HG02852 (cell line): ENCODE results near the gene PODXL.
"Not testable (repeated sequence)": the region's sequence is repeated elsewhere in the genome, so short reads cannot be mapped to it uniquely, and the experiment has no call there.

Source experiments
- ATAC-seq: cut with Tn5 transposase; IDR thresholded peaks from one replicate; pipeline ENCODE4 v1.9.1; 2021; ENCODE audit warnings: mild to moderate bottlenecking, moderate library complexity; ENCODE audit not compliant: unreplicated experiment

Gene PODXL

DNA sequence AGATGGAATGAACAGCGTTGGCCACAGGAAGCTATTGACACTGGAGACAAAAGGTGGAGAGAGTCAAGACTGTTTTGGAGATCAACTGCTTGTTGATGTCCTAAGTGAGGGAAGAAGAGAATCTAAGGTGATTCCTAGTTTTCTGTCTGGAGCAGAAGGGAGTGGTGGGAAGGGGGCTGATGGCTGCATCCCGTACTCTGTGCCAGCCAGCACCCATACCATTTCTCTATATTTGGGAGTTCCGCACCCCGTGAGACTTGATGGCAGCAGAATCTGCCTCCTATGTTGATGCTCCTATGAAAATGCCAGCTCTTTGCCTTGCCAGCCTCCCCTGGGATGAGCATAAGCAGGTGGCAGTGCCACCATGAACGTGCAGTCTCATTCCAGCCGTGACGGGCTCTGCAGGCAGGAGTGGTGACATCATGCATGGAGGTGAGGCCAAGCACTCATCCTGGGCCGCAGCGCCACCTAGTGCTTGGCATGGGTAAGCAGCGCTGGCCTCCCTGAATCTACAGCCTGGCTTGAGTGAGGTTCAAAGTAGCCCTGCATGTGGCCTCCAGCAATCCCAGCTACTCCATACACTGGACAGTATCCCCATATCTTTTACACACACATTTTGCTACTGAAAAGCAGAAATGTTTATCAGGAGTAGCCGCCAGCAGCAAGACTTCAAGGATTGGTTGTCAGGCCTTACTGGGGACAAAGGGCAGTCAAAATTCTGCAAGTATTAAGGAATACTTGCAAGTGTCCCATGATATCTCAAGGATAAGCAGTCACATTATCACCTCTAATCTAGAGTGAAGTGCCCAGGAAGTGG lies 43.0 kb downstream of the PODXL start:
- ATAC-seq = peak; percentile 91

DNA sequence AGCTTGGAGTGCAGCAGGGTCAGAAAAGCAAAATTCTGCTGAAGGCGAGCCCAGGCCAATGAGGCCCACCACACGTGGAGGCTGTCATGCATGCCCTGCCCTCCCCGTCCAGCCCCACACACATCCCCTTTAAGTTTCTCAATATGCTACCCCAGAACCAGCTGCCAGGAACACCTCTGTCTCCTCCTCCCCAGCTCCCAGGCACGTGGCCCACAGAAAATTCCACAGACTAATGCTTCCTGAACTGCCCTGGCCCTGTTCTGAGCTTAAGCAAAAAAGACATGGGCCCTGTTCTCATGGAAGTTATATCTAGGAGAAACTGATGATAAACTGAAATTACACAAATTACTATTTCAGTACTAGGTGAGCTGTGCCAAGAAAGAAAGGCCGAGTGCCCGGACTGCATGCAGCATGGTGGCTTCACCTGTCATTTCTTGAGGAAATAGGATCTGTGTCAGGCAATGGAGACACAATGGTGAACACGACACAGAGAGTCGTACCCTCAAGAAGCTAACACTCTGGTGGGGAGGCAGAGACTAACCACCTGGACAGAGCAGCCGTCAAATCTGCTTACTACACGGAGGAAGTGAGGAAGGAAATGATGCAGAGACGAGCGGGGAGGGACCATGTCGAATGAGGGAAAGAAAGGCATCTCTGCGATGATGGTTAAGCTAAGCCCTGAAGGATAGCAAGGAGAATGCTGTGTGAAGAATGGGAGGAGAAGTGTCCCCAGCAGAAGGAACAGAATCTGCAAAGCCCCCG lies 44.5 kb downstream of the PODXL start:
- ATAC-seq = no peak

DNA sequence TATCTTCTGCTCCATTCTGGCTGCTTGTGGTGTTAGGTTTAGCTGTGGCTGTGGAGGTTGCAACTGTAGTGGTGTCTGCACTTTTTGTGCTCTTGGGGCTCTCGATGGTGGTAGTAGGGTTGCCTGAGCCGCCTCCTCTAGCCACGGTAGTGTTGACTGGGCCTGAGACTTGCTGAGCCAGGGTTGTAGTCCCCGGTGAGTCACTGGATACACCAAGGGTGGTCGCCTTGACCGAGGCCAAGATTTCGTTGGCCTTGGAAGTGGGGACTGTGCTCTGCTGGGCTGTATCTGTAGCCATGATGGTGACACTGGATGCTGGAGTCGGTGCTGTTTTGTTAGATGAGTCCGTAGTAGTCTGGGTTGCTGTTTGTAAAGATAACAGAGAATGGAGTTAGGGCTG lies 45.4 kb downstream of the PODXL start:
- no peak for ATAC-seq

DNA sequence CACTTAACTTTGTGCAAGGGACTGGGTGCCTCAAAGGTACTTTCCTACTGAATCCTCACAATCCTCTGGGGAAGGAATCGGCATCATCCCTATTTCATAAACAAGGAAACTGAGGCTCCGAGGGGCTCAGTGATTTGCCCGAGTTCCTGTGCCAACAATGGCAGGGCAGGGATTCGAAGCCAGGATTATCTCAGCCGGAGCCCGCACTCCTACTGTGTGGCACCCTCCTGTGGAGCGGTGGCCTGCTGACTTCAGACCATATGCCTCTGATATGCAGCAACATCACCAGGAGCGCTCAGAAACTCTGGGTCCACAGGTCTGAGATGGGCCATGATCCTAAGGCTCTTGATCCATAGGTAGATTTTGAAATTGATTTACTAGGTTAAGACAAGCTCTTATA lies 46.6 kb downstream of the PODXL start:
- ATAC-seq = no peak

DNA sequence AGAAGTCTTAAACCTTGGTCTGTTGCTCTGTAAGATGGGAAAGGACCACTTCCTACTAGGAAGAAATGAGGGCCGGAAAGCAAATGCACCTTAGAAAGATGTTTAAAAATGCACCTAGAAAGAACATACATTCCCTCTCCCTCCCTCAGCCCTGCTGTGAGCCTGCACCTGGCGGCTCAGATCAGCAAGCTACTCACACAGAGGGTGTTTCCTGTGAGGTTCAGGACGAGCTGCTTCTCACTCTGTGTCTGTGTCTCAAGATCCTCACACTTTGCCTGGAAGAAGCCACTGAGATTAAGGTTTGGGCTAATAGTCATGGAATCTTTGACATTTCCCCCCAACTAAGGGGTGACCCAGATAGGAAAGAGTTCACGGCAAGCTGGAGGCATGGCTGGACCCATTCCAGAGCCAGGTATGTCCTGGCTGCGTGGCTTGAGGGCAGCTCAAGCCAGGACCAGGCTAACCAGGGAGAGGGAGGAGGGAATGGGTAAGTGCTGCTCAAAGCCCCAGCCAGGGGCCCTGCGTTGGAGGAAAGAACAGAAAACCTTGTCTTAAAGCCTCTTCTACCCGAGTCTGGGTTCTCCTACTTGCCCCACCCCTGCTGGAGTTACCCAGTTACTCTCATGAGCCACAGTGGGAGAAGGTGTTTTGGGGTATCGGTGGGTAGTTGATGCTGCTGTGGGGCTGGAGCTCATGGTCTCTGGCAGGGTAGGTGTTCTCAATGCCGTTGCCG lies 47.5 kb downstream of the PODXL start:
- ATAC-seq = no peak

DNA sequence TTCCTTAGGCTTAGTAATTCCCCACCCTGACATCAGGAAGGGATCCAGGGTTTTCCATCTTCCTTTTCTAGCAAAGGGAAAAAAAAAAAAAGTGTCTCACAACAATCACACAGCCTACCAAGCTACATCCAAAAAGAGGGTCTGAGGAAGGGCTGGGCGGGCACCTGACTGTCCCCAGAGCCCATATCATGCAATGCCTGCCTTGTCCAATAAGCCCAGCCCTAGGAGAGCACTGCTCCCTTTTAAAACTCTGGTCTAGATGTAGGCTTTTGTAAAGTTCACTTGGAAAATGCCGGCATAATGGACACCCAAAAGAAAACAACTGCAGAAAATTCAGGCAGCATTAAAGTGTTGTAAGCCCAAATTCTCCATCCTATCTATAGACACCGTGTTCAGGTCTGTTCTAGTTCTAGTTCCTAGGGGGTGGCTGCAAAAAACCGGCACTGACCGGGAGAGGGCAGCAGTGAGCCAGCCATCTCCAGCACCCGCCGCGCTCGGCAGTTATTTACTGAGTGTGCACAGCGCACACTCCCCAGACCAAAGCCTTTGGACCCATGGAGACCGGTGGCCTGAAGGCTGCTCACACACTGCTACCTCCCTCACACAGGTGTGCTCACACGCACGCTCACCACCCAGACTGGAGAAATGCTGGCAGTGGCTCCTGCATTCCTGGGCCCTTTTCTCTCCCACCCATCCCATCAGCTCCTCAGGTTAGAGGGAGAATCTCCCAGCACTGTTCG lies 48.7 kb downstream of the PODXL start:
- peak; percentile 75 for ATAC-seq

DNA sequence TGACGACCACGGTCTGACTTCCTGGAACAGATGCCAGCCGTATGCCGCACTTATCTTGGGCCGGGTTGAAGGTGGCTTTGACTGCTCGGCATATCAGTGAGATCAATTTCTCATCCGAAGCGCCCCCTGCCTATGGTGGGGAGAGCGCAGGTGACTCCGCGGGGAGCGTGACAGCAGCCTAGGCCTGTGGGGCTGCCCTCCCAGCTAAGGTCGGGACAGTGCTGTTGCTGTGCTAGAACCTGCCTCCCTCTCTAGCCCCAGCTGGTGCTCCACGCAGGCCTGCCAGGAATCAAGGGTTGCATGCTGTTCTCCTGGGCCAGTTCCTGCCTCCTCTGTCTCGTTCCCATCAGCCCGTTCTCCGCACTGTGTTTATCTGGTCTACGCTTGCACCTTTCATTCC lies 49.8 kb downstream of the PODXL start:
- ATAC-seq = no peak

DNA sequence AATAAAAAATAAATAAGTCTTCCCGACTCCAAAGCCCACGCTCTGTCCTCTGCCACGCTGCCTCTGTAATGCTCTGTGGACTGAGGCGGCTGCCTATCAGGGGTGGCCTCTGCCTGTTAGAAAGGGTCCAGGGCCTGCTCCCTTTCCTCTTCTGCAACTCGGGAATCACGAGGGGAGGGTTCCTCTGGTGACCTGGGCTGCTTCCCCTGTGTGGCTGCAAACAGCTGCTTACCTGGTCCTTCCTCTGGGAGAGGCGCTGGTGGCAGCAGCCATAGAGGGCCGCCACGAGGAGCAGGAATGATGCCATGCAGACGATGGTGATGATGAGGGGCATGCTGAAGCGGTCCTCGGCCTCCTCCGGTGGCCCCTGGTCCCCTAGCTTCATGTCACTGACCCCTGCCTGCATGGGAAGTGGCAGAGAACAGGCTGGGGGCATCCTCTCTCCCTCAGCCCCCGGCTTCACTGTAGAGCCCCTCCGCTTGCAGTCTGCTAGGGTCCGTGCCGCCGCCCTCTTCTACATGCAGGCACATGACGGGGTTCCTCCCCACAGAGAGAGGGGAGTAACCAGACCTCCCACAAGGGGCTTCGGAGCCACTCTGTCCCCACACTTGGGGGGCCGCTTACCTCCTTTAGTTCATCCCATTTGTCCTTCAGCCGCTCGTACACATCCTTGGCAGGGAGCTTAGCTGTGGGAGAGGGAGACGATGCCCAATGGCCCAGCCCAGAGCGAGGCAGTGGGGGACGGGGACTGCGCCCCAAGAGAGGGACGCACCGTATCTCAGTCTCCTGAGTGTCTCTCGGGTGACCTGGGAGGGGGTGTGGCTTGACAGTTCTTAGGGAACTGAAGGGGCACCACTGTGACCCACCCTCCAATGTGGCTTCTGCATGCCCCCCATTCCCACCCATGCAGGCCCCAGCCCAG lies 50.5 kb downstream of the PODXL start:
- no peak for ATAC-seq

DNA sequence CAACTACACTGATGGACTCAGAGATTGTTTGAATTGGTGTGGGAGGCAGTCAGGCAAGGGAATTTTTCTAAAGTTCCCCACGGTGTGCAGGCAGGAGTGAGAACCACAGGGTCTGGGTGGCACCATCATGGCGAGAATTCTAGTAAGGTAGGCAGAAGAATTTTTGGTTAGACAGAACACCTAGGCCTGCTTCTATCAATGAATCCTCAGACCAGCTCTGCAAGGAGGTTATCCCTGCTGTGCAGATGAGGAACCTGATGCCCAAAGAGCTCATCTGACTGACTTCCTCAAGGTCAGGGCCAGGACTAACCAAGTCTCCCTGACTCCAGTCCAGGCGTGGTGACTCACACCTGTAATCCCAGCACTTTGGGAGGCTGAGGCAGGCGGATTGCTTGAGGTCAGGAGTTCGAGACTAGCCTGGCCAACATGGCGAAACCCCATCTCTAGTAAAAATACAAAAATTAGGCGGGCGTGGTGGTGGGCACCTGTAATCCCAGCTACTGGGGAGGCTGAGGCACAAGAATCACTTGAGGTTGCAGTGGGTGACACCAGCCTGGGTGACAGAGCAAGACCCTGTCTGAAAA lies 51.3 kb downstream of the PODXL start:
- ATAC-seq = not testable (repeated sequence)

DNA sequence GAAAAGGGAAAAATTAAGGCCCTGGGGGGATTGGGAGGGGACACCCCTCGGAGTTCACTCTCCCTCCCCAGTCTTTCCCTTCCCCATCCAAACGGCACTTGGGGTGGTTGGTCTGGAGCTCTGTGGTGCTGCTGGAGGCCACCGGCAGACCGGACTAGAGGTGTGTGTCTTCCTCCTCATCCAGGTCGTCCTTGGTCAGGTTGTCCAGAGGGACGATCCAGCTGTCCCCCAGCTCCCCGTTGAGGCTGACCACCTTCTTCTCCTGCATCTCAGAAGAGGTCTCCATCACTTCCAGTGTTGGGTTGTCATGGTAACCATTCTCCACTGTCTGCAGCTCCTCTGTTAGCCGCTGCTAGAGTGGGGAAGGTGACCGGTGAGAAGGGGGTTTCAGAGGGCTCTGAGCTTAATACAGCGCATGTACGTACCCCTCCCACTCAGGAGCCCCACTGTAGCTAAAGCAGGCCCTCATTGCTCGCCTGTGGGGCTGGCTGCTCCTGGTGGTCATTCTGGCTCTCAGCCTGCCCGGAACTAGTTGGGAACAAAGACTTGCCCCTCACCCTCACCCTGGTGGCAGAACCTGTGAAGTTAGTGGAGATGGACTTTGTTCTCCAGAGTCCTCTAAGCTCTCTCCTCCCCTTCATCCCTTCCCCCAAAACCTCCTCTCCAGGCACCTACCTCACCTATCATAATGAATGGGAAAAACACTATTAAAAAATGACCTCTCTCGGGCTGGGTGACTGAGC lies 52.1 kb downstream of the PODXL start:
- ATAC-seq = no peak

DNA sequence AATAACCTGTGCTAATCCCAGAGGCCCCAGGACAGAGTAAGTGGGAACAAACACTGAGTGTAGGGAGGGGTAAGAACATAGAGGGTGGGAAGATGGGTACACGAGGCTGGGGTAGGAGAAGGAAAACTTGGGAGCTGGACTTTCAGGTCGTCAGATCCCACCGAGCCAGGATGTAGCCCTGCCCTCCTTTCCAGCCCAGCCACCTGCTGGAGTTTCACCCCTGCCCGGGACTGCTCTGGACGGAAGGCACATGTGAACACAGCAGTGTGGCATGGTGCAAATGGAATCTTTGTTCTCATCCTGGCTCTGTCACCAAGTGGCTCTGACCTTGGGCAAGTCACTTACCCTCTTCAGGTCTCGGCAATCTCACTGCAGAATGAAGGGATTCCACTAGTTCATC lies 52.8 kb downstream of the PODXL start:
- ATAC-seq = no peak

DNA sequence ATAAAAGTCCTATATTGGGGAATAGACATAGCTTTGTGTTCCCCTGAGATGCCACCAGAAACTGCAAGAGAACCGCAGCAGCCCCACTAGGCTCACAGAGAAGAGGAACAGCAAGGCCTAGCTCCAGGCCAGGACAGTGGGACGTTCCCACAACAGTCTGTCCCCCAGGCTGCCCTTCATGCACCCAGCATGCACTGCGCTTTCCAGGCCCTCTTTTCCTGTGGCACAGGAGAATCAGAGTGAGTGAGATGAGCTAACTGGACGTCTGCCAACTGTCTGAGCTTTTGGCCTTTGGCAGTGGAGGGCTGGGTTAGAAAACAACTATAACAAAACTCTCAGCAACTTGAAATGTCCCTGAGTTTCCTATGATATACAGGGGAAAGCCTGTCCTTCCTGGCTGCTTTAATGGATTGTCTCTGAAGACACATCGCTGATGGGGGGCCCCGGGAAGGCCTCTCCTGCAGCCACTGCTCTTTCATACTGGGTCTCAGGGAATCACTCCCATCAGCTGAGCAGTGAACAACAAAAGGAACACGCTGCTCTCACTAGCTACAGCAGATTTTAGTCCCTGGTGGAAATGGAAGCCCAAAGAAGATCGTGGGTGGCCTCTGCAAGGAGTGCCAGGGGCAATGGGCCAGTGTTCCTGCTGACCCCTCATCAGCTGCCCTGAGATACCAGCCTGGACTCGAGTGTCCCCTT lies 53.5 kb downstream of the PODXL start:
- ATAC-seq = no peak

DNA sequence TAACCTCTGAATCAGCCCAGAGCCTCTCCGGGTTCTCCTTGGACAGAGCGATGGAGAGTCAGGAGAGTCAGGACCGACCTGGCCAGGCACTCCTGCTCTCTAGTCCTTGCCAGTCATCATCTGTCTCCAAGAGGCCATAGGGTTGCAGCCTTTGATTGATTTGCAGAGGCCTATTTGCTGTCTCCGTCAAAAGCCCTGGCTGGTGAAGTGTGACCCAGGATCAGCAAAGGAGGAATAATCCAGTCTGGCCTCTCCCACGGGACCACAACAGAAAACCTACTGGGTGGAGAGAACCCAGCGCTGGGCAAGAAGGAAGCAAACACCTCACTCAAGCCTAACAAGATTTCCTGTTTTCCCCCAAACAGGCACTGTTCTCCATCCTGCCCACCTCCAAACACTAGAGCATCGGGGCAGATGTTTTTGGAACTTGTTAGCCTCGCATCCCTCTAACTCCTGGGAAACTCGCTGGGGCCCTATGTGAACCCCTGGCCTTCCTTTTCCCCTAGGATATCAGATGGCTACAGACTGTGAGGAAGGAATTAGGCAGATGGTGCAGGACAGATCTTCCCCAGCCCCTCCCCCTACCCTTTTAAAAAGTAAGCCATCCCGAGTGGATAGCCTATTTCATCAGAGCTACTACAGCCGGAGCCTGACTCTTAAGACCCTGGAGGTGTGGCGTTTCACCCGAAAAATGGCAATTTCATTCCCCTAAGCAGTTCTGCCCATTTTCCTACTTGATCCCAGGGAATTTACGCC lies 54.3 kb downstream of the PODXL start:
- ATAC-seq = no peak

DNA sequence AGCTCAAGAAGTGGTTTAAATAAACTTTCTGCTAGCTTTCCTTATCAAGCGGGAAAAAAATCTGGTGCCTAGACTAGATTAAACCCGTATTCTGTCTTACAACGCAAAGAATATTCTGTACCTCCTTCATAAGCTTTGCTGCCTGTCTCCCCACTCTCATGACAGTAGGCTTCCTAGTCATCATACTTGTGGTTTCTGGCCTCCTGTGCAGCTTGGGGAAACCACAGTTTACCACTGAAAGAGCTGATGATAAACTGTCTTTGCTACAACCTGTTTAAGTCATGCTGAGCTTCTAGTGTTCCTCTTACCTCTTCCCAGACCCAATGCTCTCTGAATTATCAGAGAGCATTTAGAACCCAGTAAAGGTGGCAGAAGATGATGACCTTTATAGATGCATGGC lies 55.0 kb downstream of the PODXL start:
- ATAC-seq = peak; percentile 85

DNA sequence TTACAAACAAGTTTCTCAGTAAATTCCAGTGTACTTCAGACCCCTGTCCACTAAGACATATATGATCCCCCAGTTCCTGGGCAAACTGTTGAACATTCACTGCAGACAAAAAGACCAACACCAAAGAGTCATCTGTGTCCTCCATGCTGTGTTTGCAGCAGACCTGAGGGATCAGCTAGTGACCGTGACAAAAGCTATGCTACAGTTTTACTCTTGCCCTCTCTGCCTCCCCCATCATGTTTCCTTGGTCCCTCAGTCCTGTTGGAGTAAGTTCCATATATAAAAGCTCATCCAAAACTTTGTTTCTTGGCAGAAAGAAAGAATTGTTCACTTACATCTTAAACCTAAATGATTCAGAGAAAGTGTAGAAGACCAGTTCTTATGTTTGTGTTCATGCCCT lies 56.1 kb downstream of the PODXL start:
- ATAC-seq = no peak

DNA sequence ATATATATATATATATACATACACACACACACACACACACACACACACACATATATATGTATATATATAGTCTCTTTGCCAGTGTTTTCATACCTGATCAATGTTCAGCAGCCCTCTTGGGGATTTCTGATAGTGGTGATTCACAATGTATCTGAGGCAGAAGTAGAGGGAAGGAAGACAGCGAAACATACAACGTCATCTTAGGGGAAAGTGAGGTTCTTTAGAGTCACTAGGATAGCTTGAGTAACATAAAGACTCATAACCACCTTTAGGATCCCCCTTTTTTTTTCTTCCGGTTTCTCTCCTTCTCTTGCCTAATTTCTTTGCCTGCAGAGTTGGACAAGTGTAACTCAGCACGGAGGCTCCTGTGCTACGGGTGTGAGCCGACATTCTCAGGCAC lies 56.6 kb downstream of the PODXL start:
- no peak for ATAC-seq

DNA sequence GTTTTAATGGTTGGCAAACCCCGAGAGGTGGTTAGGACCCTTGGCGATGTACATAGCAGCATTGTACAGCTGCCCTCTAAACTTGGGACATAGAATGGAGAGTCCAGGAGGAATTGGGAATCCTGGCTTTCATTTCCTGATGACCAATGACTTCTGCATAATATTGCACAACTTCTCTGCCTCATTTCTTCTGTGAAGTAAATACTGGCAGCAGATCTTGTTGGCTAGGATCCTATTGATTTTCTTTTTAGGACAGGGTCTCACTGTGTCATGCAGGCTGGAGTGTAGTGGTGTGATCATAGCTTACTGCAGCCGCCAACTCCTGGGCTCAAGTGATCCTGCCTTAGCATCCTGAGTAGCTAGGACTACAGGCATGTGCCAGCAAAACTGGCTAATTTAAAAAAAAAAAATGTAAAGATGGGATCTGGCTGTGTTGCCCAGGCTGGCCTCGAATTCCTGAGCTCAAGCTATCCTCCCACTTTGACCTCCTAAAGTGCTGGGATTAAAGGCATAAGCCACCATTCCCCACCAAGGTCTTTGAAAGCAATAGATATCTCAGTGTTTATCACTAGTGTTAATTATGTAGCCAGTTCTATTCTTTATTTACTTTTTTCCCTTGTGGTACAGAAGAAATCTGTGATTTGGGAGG lies 58.1 kb downstream of the PODXL start:
- no peak for ATAC-seq
